Astrocyte of the spinal cord (primary cell): ENCODE results near the gene LRFN4.

Source experiments
- DNase-seq: peaks from one replicate; pipeline ENCODE4 v3.0.0; 2011; ENCODE audit warnings: low read depth, low spot score
- H3K4me3 ChIP-seq: 2 replicates; pipeline ENCODE4 v1.5.1; 2011; ENCODE audit warnings: low read depth, mild to moderate bottlenecking, low read length, moderate library complexity
- in situ Hi-C: cut with HindIII; loops from 2 replicates; pipeline ENCODE4 v1.10.0; 2017; ENCODE audit warnings: low sequenced_read_pairs
- TF ChIP-seq, protein P1 (sequence below): IDR thresholded peaks from 2 replicates; pipeline ENCODE4 v1.5.1; 2012; ENCODE audit warnings: low read depth, mild to moderate bottlenecking, low read length, inconsistent platforms

LRFN4 gene

DNA sequence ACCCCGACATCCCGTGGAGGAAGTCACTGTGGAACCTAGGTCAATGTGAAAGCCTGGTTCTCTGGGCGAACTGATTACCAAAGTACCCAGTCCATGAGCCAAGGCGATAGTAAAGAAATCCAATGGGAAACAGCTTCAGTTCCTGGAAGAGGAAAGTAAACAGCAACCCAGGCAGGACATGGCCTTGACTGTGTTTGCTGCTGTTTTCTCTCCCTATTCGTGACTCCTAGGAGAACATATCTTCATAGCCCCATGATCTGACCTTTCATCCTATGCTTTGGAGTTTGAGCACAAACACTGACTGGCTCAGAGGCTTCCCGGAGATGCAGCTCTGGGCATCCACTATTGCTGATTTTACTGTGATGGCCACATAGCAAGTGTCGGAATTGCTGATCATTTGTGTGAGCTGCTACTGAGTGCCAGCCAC, 45.1 kb downstream of the LRFN4 start:
- in situ Hi-C loops = no loop called here
- no peak for DNase-seq
- no peak overlapping the region for H3K4me3 ChIP-seq
- TF ChIP-seq, protein P1, sequence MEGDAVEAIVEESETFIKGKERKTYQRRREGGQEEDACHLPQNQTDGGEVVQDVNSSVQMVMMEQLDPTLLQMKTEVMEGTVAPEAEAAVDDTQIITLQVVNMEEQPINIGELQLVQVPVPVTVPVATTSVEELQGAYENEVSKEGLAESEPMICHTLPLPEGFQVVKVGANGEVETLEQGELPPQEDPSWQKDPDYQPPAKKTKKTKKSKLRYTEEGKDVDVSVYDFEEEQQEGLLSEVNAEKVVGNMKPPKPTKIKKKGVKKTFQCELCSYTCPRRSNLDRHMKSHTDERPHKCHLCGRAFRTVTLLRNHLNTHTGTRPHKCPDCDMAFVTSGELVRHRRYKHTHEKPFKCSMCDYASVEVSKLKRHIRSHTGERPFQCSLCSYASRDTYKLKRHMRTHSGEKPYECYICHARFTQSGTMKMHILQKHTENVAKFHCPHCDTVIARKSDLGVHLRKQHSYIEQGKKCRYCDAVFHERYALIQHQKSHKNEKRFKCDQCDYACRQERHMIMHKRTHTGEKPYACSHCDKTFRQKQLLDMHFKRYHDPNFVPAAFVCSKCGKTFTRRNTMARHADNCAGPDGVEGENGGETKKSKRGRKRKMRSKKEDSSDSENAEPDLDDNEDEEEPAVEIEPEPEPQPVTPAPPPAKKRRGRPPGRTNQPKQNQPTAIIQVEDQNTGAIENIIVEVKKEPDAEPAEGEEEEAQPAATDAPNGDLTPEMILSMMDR = no peak

- in situ Hi-C loops = no loop called here
- H3K4me3 ChIP-seq = no peak overlapping the region
- no peak for DNase-seq
- TF ChIP-seq, protein P1 = no peak
These were observed 45.8 kb downstream of the LRFN4 start for GRCh38 chr11:66902486-66903177.

DNA sequence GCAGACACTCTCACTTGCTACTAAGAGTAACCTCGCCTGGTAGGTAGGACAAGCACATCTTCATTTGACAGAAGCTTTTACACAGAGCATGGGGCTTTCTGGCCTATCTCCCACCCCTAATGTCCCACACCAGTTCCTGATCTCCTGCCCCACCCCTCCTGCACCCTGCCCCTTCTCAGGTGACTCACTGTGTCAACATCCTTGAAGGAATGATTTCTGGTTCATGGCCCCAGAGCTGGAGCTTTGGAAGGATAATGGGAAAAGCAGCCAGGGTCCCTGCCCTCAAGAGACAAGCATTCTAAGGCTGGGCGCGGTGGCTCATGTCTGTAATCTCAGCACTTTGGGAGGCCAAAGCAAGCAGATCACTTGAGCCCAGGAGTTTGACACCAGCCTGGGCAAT, 47.2 kb downstream of the LRFN4 start:
- DNase-seq = no peak
- H3K4me3 ChIP-seq = no peak overlapping the region
- TF ChIP-seq, protein P1 = no peak
- in situ Hi-C loops = no loop called here

- no peak overlapping the region for H3K4me3 ChIP-seq
- in situ Hi-C loops = no loop called here
- TF ChIP-seq, protein P1 = no peak
- DNase-seq = peak; percentile 62
These were observed 47.7 kb downstream of the LRFN4 start for GRCh38 chr11:66904561-66904960.

- no peak overlapping the region for H3K4me3 ChIP-seq
- no peak for DNase-seq
- in situ Hi-C loops = no loop called here
- TF ChIP-seq, protein P1 = no peak
These were observed 48.2 kb downstream of the LRFN4 start for GRCh38 chr11:66904981-66905521.

GRCh38 chr11:66905631-66906030, 48.8 kb downstream of the LRFN4 start:
- TF ChIP-seq, protein P1 = no peak

More at GRCh38 chr11:66905631-66906030, 48.8 kb downstream of the LRFN4 start:
- in situ Hi-C loops = no loop called here
- DNase-seq = no peak
- H3K4me3 ChIP-seq = no peak overlapping the region
